ENCODE measurements around the gene RIT2.

GRCh38 chr18:43034683-43035500 lies 80.6 kb downstream of the RIT2 start:
- no peak for TF ChIP-seq POLR2AphosphoS5 (IDR thresholded peaks at IDR 0.05; ENCODE audit: low read depth)
- no peak for TF ChIP-seq CTCF (IDR thresholded peaks at IDR 0.05; ENCODE audit: insufficient read depth, low read length)
- TF ChIP-seq REST (IDR thresholded peaks at IDR 0.05; ENCODE audit: insufficient replicate concordance, low read depth), result no peak
- no peak for TF ChIP-seq SPI1 (IDR thresholded peaks at IDR 0.05; ENCODE audit: borderline replicate concordance, low read depth)
- no peak for TF ChIP-seq GABPA (IDR thresholded peaks at IDR 0.05; ENCODE audit: low read depth)

All from HL-60 (cell line).